Ishikawa (cell line): ENCODE results near the gene STAG1.
A peak's percentile ranks its signal among the peaks of the same experiment; 100 is the strongest.

ENCODE experiments used
- CEBPB ChIP-seq: IDR thresholded peaks from 2 replicates; pipeline ENCODE4 v1.6.1; 2012
- CREB1 ChIP-seq: IDR thresholded peaks from 2 replicates; pipeline ENCODE4 v1.6.1; 2012; ENCODE audit warnings: low read depth
- EGR1 ChIP-seq: IDR thresholded peaks from 2 replicates; pipeline ENCODE4 v1.6.1; 2012
- EP300 ChIP-seq: IDR thresholded peaks from 2 replicates; pipeline ENCODE4 v1.6.1; 2012; ENCODE audit warnings: borderline replicate concordance
- FOXM1 ChIP-seq: IDR thresholded peaks from 2 replicates; pipeline ENCODE4 v1.6.1; 2012; ENCODE audit warnings: low read depth, borderline replicate concordance
- MAX ChIP-seq: IDR thresholded peaks from 2 replicates; pipeline ENCODE4 v1.6.1; 2012
- NFIC ChIP-seq: IDR thresholded peaks from 2 replicates; pipeline ENCODE4 v1.6.1; 2012
- RAD21 ChIP-seq: IDR thresholded peaks from 2 replicates; pipeline ENCODE4 v1.6.1; 2012; ENCODE audit warnings: low read depth
- TAF1 ChIP-seq: IDR thresholded peaks from 2 replicates; pipeline ENCODE4 v1.6.1; 2012; ENCODE audit warnings: low read depth, mild to moderate bottlenecking
- TCF12 ChIP-seq: IDR thresholded peaks from 2 replicates; pipeline ENCODE4 v1.6.1; 2012; ENCODE audit warnings: low read depth
- TEAD4 ChIP-seq: IDR thresholded peaks from 2 replicates; pipeline ENCODE4 v1.6.1; 2012
- YY1 ChIP-seq: IDR thresholded peaks from 2 replicates; pipeline ENCODE4 v1.6.1; 2012; ENCODE audit warnings: low read depth
- ZBTB7A ChIP-seq: IDR thresholded peaks from 2 replicates; pipeline ENCODE4 v1.6.1; 2012; ENCODE audit warnings: low read depth
- TF ChIP-seq, protein P1 (sequence below): IDR thresholded peaks from 2 replicates; pipeline ENCODE4 v1.6.1; 2012; ENCODE audit warnings: low read depth, mild to moderate bottlenecking
- TF ChIP-seq, protein P2 (sequence below): IDR thresholded peaks from 2 replicates; pipeline ENCODE4 v1.6.1; 2012

The STAG1 gene

DNA sequence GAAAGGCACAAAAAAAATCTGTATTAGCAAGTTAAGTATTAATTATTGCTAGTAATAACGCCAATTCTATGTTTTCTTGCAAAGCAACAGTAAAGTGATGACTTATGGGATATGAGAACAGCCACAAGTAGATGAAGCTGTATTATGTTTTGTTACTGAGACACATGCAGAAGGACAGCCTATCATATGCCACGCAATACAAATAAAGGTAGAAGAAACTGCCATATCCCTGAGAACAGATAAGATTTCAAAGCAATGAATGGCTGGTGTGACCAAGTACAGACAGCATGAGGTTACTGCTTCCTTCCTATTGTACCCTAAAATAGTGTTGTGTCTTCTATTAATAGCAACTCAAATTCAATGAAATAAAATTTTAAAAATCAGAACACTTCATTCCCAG is 26.7 kb downstream of the STAG1 start:
- TF ChIP-seq TAF1 (no peak), EP300 (no peak), TEAD4 (no peak), FOXM1 (no peak), CREB1 (no peak), TCF12 (no peak), MAX (no peak), YY1 (no peak), NFIC (no peak), RAD21 (no peak)
- TF ChIP-seq, protein P1, sequence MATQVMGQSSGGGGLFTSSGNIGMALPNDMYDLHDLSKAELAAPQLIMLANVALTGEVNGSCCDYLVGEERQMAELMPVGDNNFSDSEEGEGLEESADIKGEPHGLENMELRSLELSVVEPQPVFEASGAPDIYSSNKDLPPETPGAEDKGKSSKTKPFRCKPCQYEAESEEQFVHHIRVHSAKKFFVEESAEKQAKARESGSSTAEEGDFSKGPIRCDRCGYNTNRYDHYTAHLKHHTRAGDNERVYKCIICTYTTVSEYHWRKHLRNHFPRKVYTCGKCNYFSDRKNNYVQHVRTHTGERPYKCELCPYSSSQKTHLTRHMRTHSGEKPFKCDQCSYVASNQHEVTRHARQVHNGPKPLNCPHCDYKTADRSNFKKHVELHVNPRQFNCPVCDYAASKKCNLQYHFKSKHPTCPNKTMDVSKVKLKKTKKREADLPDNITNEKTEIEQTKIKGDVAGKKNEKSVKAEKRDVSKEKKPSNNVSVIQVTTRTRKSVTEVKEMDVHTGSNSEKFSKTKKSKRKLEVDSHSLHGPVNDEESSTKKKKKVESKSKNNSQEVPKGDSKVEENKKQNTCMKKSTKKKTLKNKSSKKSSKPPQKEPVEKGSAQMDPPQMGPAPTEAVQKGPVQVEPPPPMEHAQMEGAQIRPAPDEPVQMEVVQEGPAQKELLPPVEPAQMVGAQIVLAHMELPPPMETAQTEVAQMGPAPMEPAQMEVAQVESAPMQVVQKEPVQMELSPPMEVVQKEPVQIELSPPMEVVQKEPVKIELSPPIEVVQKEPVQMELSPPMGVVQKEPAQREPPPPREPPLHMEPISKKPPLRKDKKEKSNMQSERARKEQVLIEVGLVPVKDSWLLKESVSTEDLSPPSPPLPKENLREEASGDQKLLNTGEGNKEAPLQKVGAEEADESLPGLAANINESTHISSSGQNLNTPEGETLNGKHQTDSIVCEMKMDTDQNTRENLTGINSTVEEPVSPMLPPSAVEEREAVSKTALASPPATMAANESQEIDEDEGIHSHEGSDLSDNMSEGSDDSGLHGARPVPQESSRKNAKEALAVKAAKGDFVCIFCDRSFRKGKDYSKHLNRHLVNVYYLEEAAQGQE = no peak
- TF ChIP-seq, protein P2, sequence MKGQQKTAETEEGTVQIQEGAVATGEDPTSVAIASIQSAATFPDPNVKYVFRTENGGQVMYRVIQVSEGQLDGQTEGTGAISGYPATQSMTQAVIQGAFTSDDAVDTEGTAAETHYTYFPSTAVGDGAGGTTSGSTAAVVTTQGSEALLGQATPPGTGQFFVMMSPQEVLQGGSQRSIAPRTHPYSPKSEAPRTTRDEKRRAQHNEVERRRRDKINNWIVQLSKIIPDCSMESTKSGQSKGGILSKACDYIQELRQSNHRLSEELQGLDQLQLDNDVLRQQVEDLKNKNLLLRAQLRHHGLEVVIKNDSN = no peak

DNA sequence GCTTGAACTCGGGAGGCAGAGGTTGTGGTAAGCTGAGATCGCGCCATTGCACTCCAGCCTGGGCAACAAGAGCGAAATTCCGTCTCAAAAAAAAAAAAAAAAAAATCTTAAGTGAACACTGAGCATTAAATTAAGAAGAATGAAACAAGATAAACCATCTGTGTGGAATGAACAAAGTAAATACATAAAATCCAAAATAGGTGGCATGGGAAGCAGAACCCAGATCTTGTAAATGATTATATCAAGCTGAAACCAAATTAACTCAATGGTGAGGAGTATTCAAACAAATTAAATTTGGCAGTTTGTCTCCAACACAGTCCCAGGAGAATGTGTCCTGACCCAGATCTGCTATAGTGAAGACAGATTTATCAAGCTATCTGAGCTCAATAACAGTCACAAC is 32.1 kb downstream of the STAG1 start:
- TF ChIP-seq NFIC = no peak
- TF ChIP-seq ZBTB7A = no peak
- no peak for TF ChIP-seq TAF1
- TF ChIP-seq, protein P2 = no peak
- TF ChIP-seq MAX = no peak
- TF ChIP-seq CEBPB = no peak
- TF ChIP-seq EGR1 = no peak
- TF ChIP-seq, protein P1 = no peak
- no peak for TF ChIP-seq TEAD4
- no peak for TF ChIP-seq CREB1

- TF ChIP-seq, protein P1 = no peak
- TF ChIP-seq CREB1 = no peak
- TF ChIP-seq MAX = no peak
- no peak for TF ChIP-seq RAD21
- TF ChIP-seq TAF1 = no peak
- no peak for TF ChIP-seq EGR1
- no peak for TF ChIP-seq EP300
Observed at GRCh38 chr3:136716629-136717028, 35.5 kb downstream of the STAG1 start.

- TF ChIP-seq, protein P2 = no peak
- TF ChIP-seq YY1 (no peak), CEBPB (0 out of 2 replicates have a peak, but pooled peaks have one; percentile 19), TCF12 (no peak)
Observed at GRCh38 chr3:136714020-136714419, 38.2 kb downstream of the STAG1 start.

DNA sequence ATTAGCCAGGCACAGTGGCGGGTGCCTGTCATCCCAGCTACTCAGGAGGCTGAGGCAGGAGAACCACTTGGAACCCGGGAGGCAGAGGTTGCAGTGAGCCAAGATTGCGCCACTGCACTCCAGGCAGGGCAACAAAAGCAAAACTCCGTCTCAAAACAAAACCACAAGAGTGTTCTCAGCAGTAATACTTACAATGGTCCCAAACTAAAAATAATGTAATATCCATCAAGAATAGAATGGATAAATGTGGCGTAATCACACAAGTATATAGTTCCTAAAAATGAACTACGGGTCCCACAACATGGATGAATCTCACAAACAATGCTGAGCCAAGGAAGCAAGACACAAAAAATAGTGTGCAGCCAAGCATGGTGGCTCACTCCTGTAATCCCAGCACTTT is 39.2 kb downstream of the STAG1 start:
- TF ChIP-seq FOXM1 = no peak
- no peak for TF ChIP-seq CREB1
- TF ChIP-seq CEBPB = no peak
- TF ChIP-seq NFIC = no peak
- TF ChIP-seq RAD21 = no peak
- TF ChIP-seq TEAD4 = no peak
- TF ChIP-seq, protein P2 = no peak
- TF ChIP-seq TCF12 = no peak
- no peak for TF ChIP-seq TAF1
- no peak for TF ChIP-seq MAX
- TF ChIP-seq YY1 = no peak
- TF ChIP-seq EP300 = no peak
- TF ChIP-seq ZBTB7A = no peak
- no peak for TF ChIP-seq EGR1
- TF ChIP-seq, protein P1 = no peak
